AG04449 (cell line): Measurements from ENCODE around the gene CSAD.

Experiments used
- CTCF ChIA-PET: fragments of 350-600 bp; formaldehyde crosslinking; extraction: SDS; loops from one replicate; lab custom pipeline; 2021; ENCODE audit warnings: antibody characterized with exemption; lab: Yijun Ruan, JAX
- POLR2A ChIA-PET: fragments of 400-600, 350-600 bp; formaldehyde crosslinking; extraction: SDS; loops from one replicate; lab custom pipeline; 2020; ENCODE audit warnings: antibody characterized with exemption, inconsistent platforms; lab: Yijun Ruan, JAX
- DNase-seq: peaks from one replicate; pipeline ENCODE4 v3.0.0-alpha.2; 2010; ENCODE audit warnings: low read depth, low spot score
- H3K4me3 ChIP-seq: 2 replicates; pipeline ENCODE4 v1.5.1; 2011; ENCODE audit warnings: low read depth, mild to moderate bottlenecking, control low read depth, low read length
- TF ChIP-seq, protein P1 (sequence below): IDR thresholded peaks from one replicate; pipeline ENCODE4 v1.5.1; 2011; ENCODE audit warnings: mild to moderate bottlenecking, moderate library complexity, low read length, control low read depth, inconsistent platforms; ENCODE audit not compliant: insufficient read depth; ENCODE audit errors: missing control alignments

The CSAD gene

DNA sequence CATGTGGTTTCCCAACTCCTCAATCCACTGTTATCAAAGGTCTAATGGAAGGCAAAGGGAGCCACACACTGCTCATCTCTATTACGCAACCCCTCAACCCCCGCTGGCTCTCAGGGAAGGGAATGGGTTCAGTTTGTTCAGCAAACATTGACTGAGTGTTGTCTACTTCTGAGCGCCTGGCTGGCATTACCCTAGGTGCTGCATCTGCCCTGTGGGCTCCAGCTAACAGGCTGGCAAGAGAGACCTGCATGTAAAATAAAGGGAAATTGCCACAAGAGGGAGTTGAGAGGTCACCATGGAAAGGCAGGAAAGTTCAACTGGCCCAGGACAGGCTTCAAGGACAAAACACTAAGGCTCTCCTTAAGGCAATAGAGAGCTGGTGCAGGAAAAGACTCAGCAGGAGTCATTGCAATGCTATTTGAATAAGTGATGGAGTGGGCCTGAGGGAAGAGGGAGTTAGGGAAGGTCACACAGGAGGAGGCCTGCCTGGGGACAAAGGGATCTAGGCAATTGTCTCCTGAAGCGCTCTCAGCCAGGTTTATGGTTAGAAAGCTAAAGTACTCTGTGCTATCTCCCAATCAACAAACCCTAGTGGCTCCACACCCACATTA, 5.7 kb downstream of the CSAD start:
- ChIA-PET CTCF (interaction anchor here (1.1 to 13.4 kb wide), 4 partner anchors 15 to 109 kb away, joined by 3 to 148 read pairs (median 4); no protein-coding TSS in a partner anchor), POLR2A (no interaction called here)
- TF ChIP-seq, protein P1, sequence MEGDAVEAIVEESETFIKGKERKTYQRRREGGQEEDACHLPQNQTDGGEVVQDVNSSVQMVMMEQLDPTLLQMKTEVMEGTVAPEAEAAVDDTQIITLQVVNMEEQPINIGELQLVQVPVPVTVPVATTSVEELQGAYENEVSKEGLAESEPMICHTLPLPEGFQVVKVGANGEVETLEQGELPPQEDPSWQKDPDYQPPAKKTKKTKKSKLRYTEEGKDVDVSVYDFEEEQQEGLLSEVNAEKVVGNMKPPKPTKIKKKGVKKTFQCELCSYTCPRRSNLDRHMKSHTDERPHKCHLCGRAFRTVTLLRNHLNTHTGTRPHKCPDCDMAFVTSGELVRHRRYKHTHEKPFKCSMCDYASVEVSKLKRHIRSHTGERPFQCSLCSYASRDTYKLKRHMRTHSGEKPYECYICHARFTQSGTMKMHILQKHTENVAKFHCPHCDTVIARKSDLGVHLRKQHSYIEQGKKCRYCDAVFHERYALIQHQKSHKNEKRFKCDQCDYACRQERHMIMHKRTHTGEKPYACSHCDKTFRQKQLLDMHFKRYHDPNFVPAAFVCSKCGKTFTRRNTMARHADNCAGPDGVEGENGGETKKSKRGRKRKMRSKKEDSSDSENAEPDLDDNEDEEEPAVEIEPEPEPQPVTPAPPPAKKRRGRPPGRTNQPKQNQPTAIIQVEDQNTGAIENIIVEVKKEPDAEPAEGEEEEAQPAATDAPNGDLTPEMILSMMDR, result peak; percentile 7
- DNase-seq, result no peak
- H3K4me3 ChIP-seq, result no peak overlapping the region

DNA sequence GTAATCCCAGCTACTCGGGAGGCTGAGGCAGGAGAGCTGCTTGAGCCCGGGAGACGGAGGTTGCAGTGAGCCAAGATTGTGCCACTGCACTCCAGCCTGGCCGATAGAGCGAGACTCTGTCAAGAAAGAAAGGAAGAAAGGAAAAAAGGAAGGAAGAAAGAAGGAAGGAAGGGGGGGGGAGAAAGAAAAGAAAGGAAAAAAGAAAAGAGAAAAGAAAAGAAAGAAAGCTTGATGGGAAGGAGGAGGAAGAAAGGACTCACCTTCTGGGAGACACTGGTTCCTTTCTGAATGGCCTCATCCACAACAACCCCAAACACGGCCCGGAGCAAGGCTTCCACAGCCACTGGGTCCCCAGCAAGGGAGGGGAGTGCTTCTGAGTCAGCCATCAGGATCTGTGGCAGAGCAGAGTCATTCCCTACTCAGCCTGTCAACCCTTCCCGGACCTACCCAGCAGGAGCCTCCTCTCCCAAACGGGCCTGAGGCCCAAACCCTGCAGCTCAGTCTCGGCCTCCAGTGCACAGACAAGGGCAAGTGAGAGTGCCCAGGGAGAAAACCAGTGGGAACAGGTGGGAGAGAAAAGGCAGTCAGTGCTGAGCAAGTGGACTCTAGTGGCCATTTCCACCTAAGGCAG, 7.5 kb downstream of the CSAD start:
- no peak overlapping the region for H3K4me3 ChIP-seq
- no peak for DNase-seq
- TF ChIP-seq, protein P1, result no peak
- CTCF ChIA-PET, result interaction anchor here (1.0 to 13.4 kb wide), 10 partner anchors 10 to 148 kb away, joined by 3 to 148 read pairs (median 4); partner anchors contain the start of gene AAAS
- POLR2A ChIA-PET, result interaction anchor here (0.7 to 1.0 kb wide), 2 partner anchors 11 to 94 kb away, joined by 3 read pairs; partner anchors contain the start of gene SPRYD3

DNA sequence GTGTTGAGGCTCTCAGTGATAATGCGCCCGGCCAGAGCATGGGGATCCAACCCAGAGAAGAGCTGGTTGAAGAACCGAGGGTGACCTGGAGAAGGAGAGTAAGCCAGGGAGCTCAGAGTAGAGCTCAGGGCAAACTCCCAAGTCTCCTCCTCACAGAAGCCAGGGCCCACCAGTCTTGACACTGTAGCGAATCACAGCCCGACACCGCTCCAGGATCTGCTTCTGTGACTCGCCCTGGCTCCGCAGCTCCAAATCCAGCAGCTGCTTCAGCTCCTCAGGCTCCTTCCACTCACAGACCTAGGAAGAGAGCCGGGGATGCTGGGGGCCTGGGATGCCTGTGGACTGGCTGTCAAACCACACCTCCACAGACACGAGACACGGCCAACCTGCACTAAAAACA, 8.4 kb downstream of the CSAD start:
- H3K4me3 ChIP-seq, result no peak overlapping the region
- CTCF ChIA-PET, result interaction anchor here (1.0 to 13.4 kb wide), 7 partner anchors 9 to 149 kb away, joined by 3 to 148 read pairs (median 5); partner anchors contain the start of genes AAAS, CSAD and ZNF740
- TF ChIP-seq, protein P1, result no peak
- DNase-seq, result no peak
- POLR2A ChIA-PET, result interaction anchor here (0.6 to 1.0 kb wide), 3 partner anchors 8 to 45 kb away, joined by 3 read pairs; partner anchors contain the start of gene ZNF740

DNA sequence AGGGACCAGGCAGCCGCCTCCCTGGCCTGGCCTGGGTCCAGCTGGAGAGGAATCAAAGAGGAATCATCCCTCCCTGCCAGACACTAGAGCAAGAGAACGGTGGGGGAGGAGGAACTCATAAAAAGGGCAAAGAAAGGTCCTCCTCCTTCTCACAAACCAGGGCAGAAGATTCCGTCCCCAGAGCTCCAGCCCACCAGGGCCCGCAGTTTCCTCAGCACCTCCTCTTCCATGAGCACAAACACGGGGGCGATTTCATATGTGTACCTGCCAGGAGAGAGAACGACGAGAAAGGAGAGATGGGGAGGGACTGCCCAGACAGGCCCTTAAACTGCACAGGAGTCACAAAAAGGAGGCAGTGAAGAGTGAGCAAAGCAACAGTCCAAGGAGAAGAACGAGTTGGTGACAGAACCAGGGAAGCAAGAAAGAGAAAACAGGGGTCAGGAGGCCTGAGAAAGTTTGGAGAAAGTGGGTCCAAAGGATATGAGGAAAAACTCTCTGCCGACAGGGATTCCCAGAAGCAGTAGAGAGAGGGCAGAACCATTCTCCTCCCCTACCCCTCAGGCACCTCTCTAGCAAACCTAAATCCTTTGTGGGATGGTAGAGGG, 8.9 kb downstream of the CSAD start:
- ChIA-PET POLR2A (interaction anchor here (0.7 kb wide), 1 partner anchor 8 kb away, joined by 3 read pairs; the partner anchor contains the start of gene ZNF740), CTCF (interaction anchor here (0.9 to 13.4 kb wide), 7 partner anchors 9 to 117 kb away, joined by 3 to 148 read pairs (median 5); partner anchors contain the start of genes CSAD and ZNF740)
- H3K4me3 ChIP-seq, result no peak overlapping the region
- DNase-seq, result no peak
- TF ChIP-seq, protein P1, result no peak

DNA sequence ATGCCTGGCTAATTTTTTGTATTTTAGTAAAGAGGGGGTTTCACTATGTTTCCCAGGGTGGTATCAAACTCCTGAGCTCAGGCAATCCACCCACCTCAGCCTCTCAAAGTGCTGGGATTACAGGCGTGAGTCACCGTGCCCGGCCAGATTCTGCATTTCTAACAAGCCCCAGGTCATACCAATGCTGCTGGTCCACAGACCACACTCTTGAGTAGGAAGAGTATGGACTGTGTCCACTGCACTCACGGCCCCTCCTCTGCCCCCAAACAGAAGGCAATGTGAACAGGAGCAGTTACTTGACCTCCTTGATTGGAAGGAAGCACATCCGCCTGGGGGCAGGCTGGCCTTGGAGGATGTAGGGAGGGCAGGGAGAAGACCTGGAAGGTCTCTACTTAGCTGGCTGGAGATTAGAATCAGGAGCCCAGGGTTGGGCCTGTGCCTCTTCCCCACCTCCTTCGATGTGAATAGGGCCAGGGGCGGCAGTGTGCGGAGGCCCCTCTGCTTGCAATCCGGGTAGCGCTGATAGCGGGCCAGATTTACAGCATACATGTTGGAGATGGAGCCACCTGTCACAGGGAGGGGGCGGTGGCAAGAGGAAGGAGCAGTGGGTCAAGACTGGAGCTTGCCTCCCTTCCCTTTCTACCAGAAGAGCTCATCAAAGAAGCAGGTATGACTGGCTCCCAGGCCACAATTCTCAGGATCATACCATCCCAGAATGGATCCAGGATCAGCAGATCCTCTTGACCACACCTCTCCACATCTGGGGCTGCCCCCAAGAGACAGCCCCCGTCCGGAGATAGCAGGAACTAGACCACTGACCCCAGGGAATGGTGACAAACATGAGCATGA, 9.6 kb downstream of the CSAD start:
- no peak overlapping the region for H3K4me3 ChIP-seq
- TF ChIP-seq, protein P1, result no peak
- CTCF ChIA-PET, result interaction anchor here (0.9 to 13.4 kb wide), 4 partner anchors 9 to 72 kb away, joined by 3 to 148 read pairs (median 8); partner anchors contain the start of genes CSAD and ZNF740
- POLR2A ChIA-PET, result no interaction called here
- no peak for DNase-seq
